Panc1 (cell line): ENCODE data around the gene ZCCHC14.

Source experiments
- POLR2AphosphoS5 ChIP-seq: IDR thresholded peaks from 2 replicates; pipeline ENCODE4 v1.6.1; 2012; ENCODE audit warnings: mild to moderate bottlenecking, low read depth, low read length, moderate library complexity
- TF ChIP-seq, protein P1 (sequence below): fragments of 450-650 bp; IDR thresholded peaks from 2 replicates; pipeline ENCODE4 v1.5.1; 2017; ENCODE audit warnings: mild to moderate bottlenecking

DNA sequence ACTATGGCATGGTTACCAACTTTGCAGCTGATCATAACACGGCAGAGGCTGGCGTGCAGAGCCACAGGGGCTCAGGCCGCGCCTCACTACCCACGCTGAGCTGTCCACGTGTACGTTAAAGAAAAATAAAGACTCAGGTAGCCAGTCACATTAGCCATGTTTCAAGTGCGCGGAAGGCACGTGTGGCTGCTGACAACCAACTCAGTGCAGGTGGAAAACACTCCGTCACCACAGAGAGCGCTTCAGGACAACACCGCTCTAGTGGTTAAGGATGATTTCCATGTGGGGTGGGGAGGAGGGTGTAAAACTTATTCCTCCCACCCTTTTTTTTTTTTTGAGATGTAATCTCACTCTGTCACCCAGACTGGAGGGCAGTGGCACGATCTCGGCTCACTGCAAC is 33.8 kb downstream of the ZCCHC14 start:
- TF ChIP-seq, protein P1, sequence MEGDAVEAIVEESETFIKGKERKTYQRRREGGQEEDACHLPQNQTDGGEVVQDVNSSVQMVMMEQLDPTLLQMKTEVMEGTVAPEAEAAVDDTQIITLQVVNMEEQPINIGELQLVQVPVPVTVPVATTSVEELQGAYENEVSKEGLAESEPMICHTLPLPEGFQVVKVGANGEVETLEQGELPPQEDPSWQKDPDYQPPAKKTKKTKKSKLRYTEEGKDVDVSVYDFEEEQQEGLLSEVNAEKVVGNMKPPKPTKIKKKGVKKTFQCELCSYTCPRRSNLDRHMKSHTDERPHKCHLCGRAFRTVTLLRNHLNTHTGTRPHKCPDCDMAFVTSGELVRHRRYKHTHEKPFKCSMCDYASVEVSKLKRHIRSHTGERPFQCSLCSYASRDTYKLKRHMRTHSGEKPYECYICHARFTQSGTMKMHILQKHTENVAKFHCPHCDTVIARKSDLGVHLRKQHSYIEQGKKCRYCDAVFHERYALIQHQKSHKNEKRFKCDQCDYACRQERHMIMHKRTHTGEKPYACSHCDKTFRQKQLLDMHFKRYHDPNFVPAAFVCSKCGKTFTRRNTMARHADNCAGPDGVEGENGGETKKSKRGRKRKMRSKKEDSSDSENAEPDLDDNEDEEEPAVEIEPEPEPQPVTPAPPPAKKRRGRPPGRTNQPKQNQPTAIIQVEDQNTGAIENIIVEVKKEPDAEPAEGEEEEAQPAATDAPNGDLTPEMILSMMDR = no peak
- TF ChIP-seq POLR2AphosphoS5 = no peak
